GM10266 (cell line): Measurements from ENCODE around the gene NFYC.

Source experiments
- DNase-seq: peaks from one replicate; pipeline ENCODE4 v3.0.0; 2012; ENCODE audit errors: extremely low spot score
- CTCF ChIP-seq: IDR thresholded peaks from 2 replicates; pipeline ENCODE4 v1.5.1; 2012; ENCODE audit warnings: mild to moderate bottlenecking, low read depth; ENCODE audit not compliant: control insufficient read depth, insufficient read depth; ENCODE audit errors: missing control alignments

Gene NFYC

DNA sequence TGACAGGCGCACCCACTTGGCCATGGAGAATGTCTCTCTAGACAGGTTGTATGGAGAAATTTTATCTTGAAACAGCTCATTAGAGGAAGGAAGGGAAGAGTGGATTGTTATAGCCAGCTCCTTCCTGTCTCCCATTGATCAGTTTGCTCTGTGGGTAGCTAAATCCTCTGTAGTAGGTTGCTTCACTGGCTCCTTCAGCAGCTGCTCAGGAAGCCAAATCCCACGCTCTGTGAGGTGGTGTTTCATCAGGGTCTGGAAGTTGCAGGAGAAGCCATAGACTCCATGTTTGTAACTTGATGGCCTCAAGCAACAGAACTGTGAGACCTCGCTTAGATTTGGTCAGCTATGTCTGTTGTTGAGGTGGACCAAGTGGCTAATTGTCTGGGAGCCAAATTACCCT is 6.8 kb upstream of the NFYC start:
- no peak for TF ChIP-seq CTCF
- no peak for DNase-seq

DNA sequence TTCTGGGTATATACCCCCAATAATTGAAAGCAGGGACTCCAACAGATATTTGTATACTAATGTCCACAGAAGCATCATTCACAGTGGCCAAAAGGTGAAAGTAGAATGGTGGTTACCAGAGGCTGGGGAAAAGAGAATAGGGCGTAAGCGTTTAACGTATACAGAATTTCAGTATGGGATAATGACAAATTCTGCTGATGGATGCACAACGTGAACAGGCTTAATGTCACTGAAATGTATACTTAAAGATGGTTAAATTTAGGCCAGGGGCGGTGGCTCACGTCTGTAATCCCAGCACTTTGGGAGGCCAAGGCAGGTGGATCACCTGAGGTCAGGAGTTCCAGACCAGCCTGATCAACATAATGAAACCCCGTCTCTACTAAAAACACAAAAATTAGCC is 4.4 kb upstream of the NFYC start:
- no peak for DNase-seq

DNA sequence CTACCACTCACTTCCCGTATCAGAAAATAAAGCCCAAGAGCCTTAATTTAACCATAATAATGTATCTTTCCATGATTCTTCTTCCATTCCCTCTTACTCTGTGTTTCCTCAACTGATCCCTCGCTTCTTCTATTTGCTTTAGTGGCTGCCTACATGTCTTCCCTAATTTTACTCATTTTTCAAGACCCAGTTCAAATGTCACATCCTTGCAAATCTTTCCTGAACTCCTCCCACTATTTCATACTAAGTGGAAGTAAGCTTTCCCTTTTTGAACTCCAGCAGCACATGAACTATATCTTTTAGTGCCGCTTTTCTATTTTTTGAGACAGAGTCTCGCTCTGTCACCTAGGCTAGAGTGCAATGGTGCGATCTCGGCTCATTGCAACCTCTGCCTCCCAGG is 3.8 kb upstream of the NFYC start:
- no peak for DNase-seq
- no peak for TF ChIP-seq CTCF

More for the DNA sequence above, 4.4 kb upstream of the NFYC start:
- TF ChIP-seq CTCF: no peak

DNA sequence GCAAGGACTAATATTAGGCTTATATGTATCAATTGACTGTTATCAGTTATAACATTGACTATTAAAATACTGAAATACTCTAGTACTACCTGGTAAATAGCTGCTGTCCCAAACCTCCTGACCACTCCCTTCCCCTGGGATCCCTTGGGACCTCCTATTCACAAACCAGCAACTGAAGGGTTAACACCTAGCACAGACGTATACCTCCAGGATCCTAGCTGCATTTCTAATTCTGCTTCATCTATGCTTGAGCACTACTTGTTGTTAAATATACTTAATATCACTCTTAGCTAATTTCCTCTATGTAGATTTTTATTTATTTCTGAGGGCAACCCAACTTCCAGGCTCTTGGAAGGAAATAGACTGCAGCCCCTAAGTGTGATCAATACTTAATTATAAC is 1.8 kb upstream of the NFYC start:
- no peak for DNase-seq
- TF ChIP-seq CTCF: no peak

- no peak for TF ChIP-seq CTCF
- no peak for DNase-seq
These were observed 550 bp upstream of the NFYC start for GRCh38 chr1:40690771-40691537.

- no peak for DNase-seq
- no peak for TF ChIP-seq CTCF
These were observed 958 bp downstream of the NFYC start for GRCh38 chr1:40692429-40692895.

DNA sequence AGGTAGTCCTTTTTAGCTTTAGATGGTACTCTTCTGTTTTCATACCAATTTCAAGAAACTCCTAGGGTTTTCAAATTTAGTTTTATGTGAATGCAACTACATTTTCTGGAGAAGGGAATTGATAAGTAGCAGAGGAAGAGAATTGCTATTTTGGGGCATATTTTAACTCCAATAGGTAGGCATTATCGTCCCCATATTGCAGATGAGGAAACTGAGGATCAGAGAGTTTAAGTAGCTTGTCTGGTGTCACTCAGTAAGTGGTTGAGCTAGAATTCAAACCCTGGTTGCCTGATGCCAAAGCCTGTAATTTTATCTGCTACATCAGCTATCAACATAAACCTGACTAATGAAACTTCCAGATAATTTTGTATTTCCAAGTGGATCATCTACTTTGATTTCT is 1.9 kb downstream of the NFYC start:
- no peak for TF ChIP-seq CTCF
- no peak for DNase-seq
